ENCODE data around the gene KDM6B. TPM values are rescaled to one million over a fixed set of nuclear protein-coding genes. Genes with fewer than 3 reads are reported as not detected.

KDM6B gene
- total RNA-seq, 1 experiment from 2014 or later = 28.9 TPM

GRCh38 chr17:7855660-7856010, 21.6 kb downstream of the KDM6B start:
- WGBS (ENCODE audit: extremely low coverage, insufficient read length, low lambda C conversion rate) = no CpG with 5 or more reads among the region's 15 CpGs
- Histone ChIP-seq H4K8ac (replicated peaks; ENCODE audit: insufficient read length, low read depth, low read length) (no peak overlapping the region), H4K20me1 (ENCODE audit: control insufficient read depth, insufficient read depth, insufficient read length) (no peaks in the 10 kb centered on the region), H3K27ac (ENCODE audit: insufficient read length, low read depth, low read length) (no peak overlapping the region), H2BK120ac (ENCODE audit: low read depth, low read length, poor library complexity, severe bottlenecking) (no peak overlapping the region), H3K9ac (ENCODE audit: extremely low read depth, insufficient read length, low read length) (no peak overlapping the region), H3K4me2 (ENCODE audit: insufficient read depth, insufficient read length, low read length) (peak overlapping the region; percentile 97), H3K23me2 (ENCODE audit: insufficient read length, low read depth, low read length, poor library complexity, severe bottlenecking) (peaks cover 36% of the 10 kb centered on the region), H4K5ac (ENCODE audit: insufficient read length, low read depth, low read length) (no peak overlapping the region), H3K23ac (ENCODE audit: insufficient read length, low read depth, low read length) (no peak overlapping the region), H2BK5ac (ENCODE audit: insufficient read length, low read length) (no peak overlapping the region), H2AK5ac (ENCODE audit: insufficient read length, low read length) (no peak overlapping the region), H3T11ph (ENCODE audit: low read length) (no peak overlapping the region), H2BK15ac (ENCODE audit: low read depth, low read length) (no peak overlapping the region), H3K79me1 (ENCODE audit: insufficient read depth, low read depth, low read length, poor library complexity, severe bottlenecking) (no peaks in the 10 kb centered on the region), H2BK12ac (ENCODE audit: insufficient read length, low read depth, low read length) (no peak overlapping the region), H3K9me3 (ENCODE audit: control insufficient read depth, low read depth, low read length) (no peaks in the 10 kb centered on the region), H3K56ac (ENCODE audit: insufficient read length, low read depth, low read length) (no peak overlapping the region), H3K4me1 (ENCODE audit: insufficient read depth, low read length) (no peaks in the 10 kb centered on the region; the same call in 1 of the 2 replicates), H3K4ac (ENCODE audit: low read depth, low read length) (no peak overlapping the region), H4K91ac (ENCODE audit: insufficient read length, low read depth, low read length) (no peak overlapping the region), H3K14ac (ENCODE audit: insufficient read depth, low read length) (no peak overlapping the region), H2BK20ac (ENCODE audit: low read depth, low read length, poor library complexity, severe bottlenecking) (no peak overlapping the region), H3K27me3 (ENCODE audit: insufficient read depth, low read length) (peaks cover 30% of the 10 kb centered on the region; the same call in 1 of the 2 replicates), H3K79me2 (ENCODE audit: insufficient read depth, low read length) (no peaks in the 10 kb centered on the region), H3K18ac (ENCODE audit: insufficient read length, low read depth, low read length) (no peak overlapping the region), H2AFZ (ENCODE audit: low read length) (no peak overlapping the region)
- Mint-ChIP-seq H3K9me3 (0 out of 5 replicates have a peak, but pooled peaks cover 0 to 3% of the 10 kb centered on the region in 2 experiments), H3K27me3 (ENCODE audit: low read depth) (peaks cover 18% of the 10 kb centered on the region), H3K36me3 (ENCODE audit: insufficient read depth in 1 of 3, low read depth in 3 of 3) (peaks cover 0 to 32% (median 17%) of the 10 kb centered on the region in 3 experiments; a peak in 4 of 7 replicates), H3K4me1 (peaks cover 24 to 37% of the 10 kb centered on the region in 2 experiments), H3K27ac (no peak overlapping the region), H3K4me3 (no peak overlapping the region)
- TF ChIP-seq, protein P1, sequence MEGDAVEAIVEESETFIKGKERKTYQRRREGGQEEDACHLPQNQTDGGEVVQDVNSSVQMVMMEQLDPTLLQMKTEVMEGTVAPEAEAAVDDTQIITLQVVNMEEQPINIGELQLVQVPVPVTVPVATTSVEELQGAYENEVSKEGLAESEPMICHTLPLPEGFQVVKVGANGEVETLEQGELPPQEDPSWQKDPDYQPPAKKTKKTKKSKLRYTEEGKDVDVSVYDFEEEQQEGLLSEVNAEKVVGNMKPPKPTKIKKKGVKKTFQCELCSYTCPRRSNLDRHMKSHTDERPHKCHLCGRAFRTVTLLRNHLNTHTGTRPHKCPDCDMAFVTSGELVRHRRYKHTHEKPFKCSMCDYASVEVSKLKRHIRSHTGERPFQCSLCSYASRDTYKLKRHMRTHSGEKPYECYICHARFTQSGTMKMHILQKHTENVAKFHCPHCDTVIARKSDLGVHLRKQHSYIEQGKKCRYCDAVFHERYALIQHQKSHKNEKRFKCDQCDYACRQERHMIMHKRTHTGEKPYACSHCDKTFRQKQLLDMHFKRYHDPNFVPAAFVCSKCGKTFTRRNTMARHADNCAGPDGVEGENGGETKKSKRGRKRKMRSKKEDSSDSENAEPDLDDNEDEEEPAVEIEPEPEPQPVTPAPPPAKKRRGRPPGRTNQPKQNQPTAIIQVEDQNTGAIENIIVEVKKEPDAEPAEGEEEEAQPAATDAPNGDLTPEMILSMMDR (conservative IDR thresholded peaks at IDR 0.05) = no peak
- no peak for DNase-seq

All from H9 (cell line).